ENCODE measurements around the gene ZEB2.

DNA sequence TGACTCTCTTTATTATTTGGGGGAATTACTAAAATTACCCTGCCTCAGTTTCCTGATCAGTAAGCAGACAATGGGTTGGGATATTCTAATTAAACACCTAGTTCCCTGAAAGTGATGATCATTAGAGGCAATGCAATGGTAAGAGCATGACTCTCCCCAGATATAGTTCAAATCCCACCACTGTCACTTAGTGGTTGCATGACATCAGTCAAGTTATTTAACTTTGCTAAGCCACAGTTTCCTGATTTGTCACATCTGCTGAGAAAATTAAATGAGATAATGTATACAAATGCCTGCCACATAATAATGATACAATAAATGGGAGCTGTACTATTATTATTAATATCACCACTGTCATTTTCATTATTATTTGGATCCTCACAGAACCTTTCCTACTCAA lies 29.9 kb downstream of the ZEB2 start:
- TF ChIP-seq, protein P1, sequence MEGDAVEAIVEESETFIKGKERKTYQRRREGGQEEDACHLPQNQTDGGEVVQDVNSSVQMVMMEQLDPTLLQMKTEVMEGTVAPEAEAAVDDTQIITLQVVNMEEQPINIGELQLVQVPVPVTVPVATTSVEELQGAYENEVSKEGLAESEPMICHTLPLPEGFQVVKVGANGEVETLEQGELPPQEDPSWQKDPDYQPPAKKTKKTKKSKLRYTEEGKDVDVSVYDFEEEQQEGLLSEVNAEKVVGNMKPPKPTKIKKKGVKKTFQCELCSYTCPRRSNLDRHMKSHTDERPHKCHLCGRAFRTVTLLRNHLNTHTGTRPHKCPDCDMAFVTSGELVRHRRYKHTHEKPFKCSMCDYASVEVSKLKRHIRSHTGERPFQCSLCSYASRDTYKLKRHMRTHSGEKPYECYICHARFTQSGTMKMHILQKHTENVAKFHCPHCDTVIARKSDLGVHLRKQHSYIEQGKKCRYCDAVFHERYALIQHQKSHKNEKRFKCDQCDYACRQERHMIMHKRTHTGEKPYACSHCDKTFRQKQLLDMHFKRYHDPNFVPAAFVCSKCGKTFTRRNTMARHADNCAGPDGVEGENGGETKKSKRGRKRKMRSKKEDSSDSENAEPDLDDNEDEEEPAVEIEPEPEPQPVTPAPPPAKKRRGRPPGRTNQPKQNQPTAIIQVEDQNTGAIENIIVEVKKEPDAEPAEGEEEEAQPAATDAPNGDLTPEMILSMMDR (IDR thresholded peaks at IDR 0.05): no peak
- TF ChIP-seq POLR2AphosphoS5 (IDR thresholded peaks at IDR 0.05) (no peak), POLR2A (IDR thresholded peaks at IDR 0.05) (no peak), EP300 (IDR thresholded peaks at IDR 0.05; ENCODE audit: low read depth) (no peak)

Measured in transverse colon (tissue), 4 donors.